IPS DF 4.7 (cell line): Measurements from ENCODE around the gene FATE1.

ENCODE experiments used
- DNase-seq: peaks from one replicate; pipeline ENCODE4 v3.0.0-alpha.2; 2013; ENCODE audit warnings: low spot score; ENCODE audit errors: extremely low read depth

FATE1 gene

GRCh38 chrX:151703487-151703886 lies 12.3 kb upstream of the FATE1 start:
- no peak for DNase-seq

GRCh38 chrX:151704041-151704663 lies 11.7 kb upstream of the FATE1 start:
- DNase-seq = no peak

GRCh38 chrX:151708821-151709220 lies 7.0 kb upstream of the FATE1 start:
- no peak for DNase-seq

- DNase-seq = no peak
Observed at GRCh38 chrX:151710457-151710856, 5.4 kb upstream of the FATE1 start.

- DNase-seq = no peak
Observed at GRCh38 chrX:151711154-151711553, 4.7 kb upstream of the FATE1 start.

- no peak for DNase-seq
Observed at GRCh38 chrX:151711787-151712186, 4.0 kb upstream of the FATE1 start.

GRCh38 chrX:151712253-151712652 lies 3.6 kb upstream of the FATE1 start:
- DNase-seq = no peak

GRCh38 chrX:151713849-151714248 lies 2.0 kb upstream of the FATE1 start:
- no peak for DNase-seq

GRCh38 chrX:151714362-151714761 lies 1.5 kb upstream of the FATE1 start:
- DNase-seq = no peak

- DNase-seq = no peak
Observed at GRCh38 chrX:151722241-151722846, 6.5 kb downstream of the FATE1 start.

GRCh38 chrX:151723156-151723760 lies 7.4 kb downstream of the FATE1 start:
- no peak for DNase-seq

- no peak for DNase-seq
Observed at GRCh38 chrX:151724563-151725337, 8.9 kb downstream of the FATE1 start.

GRCh38 chrX:151725338-151725614 lies 9.4 kb downstream of the FATE1 start:
- DNase-seq = no peak

- DNase-seq = no peak
Observed at GRCh38 chrX:151726751-151727150, 10.9 kb downstream of the FATE1 start.

GRCh38 chrX:151727346-151727745 lies 11.5 kb downstream of the FATE1 start:
- no peak for DNase-seq

GRCh38 chrX:151729056-151729725 lies 13.4 kb downstream of the FATE1 start:
- DNase-seq = no peak

GRCh38 chrX:151734446-151734845 lies 18.6 kb downstream of the FATE1 start, which contains the start of gene CNGA2:
Gene CNGA2, plus strand, starts transcription at chrX:151734746. Its CDS starts 3,738 bp downstream, at chrX:151738484.
- DNase-seq = no peak

GRCh38 chrX:151735219-151735618 lies 19.4 kb downstream of the FATE1 start:
- DNase-seq = no peak

- no peak for DNase-seq
Observed at GRCh38 chrX:151736685-151737084, 20.9 kb downstream of the FATE1 start.

GRCh38 chrX:151737494-151737893 lies 21.7 kb downstream of the FATE1 start:
- no peak for DNase-seq

- no peak for DNase-seq
Observed at GRCh38 chrX:151738751-151739150, 22.9 kb downstream of the FATE1 start.

- DNase-seq = no peak
Observed at GRCh38 chrX:151741606-151742005, 25.8 kb downstream of the FATE1 start.
